IMR-90 (cell line): ENCODE results near the gene DNTTIP2. TPM values are rescaled to one million over a fixed set of nuclear protein-coding genes. Genes with fewer than 3 reads are reported as not detected.

Source experiments
- ATAC-seq: fragments of 200-7000 bp; cut with Tn5 transposase; 2 replicates; pipeline ENCODE4 v1.9.1; 2020; ENCODE audit warnings: low read depth, mild to moderate bottlenecking, moderate library complexity
- BruUV-seq: library from RNA; stranded (reverse); fragments of 400-500 nt; replicated peaks from 2 replicates; lab custom pipeline; 2021; lab: Mats Ljungman, UMichigan
- CTCF ChIA-PET: fragments of 300-600 bp; formaldehyde crosslinking; extraction: SDS; loops from one replicate; lab custom pipeline; 2021; ENCODE audit warnings: antibody characterized with exemption; lab: Yijun Ruan, JAX
- POLR2A ChIA-PET: fragments of 300-600 bp; sonication (Branson Sonifier 250); formaldehyde crosslinking; loops from one replicate; lab custom pipeline; 2022; ENCODE audit warnings: antibody characterized with exemption; ENCODE audit not compliant: unreplicated experiment; lab: Charles Lee
- DNase-seq: peaks from one replicate; pipeline ENCODE4 v3.0.0; 2013
- H2AFZ ChIP-seq: replicated peaks from 2 replicates; pipeline ENCODE3; 2013; ENCODE audit warnings: low read length, mild to moderate bottlenecking; ENCODE audit not compliant: poor library complexity
- H2AK5ac ChIP-seq: 2 replicates; pipeline ENCODE4 v1.6.1; 2013; ENCODE audit warnings: low read depth, low read length, inconsistent platforms
- H2AK9ac ChIP-seq: replicated peaks from 2 replicates; pipeline ENCODE3; 2013; ENCODE audit warnings: mild to moderate bottlenecking, low read depth, low read length, moderate library complexity; ENCODE audit not compliant: poor library complexity
- H2BK120ac ChIP-seq: 2 replicates; pipeline ENCODE4 v1.6.1; 2013; ENCODE audit warnings: low read depth, low read length, inconsistent platforms
- H2BK15ac ChIP-seq: 3 replicates; pipeline ENCODE4 v1.6.1; 2013; ENCODE audit warnings: low read depth, low read length, inconsistent platforms
- H2BK20ac ChIP-seq: 2 replicates; pipeline ENCODE4 v1.6.1; 2013; ENCODE audit warnings: low read depth, mild to moderate bottlenecking, inconsistent platforms, low read length, moderate library complexity
- H2BK5ac ChIP-seq: 2 replicates; pipeline ENCODE4 v1.6.1; 2013; ENCODE audit warnings: mild to moderate bottlenecking, low read depth, low read length, inconsistent platforms; ENCODE audit not compliant: poor library complexity, severe bottlenecking
- H3K14ac ChIP-seq: replicated peaks from 2 replicates; pipeline ENCODE4 v1.6.1; 2013; ENCODE audit warnings: low read depth, low read length, inconsistent platforms
- H3K18ac ChIP-seq: 2 replicates; pipeline ENCODE4 v1.6.1; 2013; ENCODE audit warnings: low read depth, low read length, control low read depth
- H3K23ac ChIP-seq: 2 replicates; pipeline ENCODE4 v1.6.1; 2013; ENCODE audit warnings: low read depth, low read length, inconsistent platforms
- H3K27ac ChIP-seq: 2 replicates; pipeline ENCODE4 v1.5.1; 2013; ENCODE audit warnings: mild to moderate bottlenecking, control low read depth, low read length; ENCODE audit not compliant: insufficient read depth
- H3K27me3 ChIP-seq: 2 replicates; pipeline ENCODE4 v1.6.1; 2013; ENCODE audit warnings: low read length; ENCODE audit not compliant: control insufficient read depth, insufficient read depth
- H3K36me3 ChIP-seq: 2 replicates; pipeline ENCODE4 v1.6.1; 2013; ENCODE audit warnings: low read length, mixed read lengths; ENCODE audit not compliant: control insufficient read depth, insufficient read depth
- H3K4ac ChIP-seq: 2 replicates; pipeline ENCODE4 v1.6.1; 2013; ENCODE audit warnings: low read depth, low read length, inconsistent platforms
- H3K4me1 ChIP-seq: 2 replicates; pipeline ENCODE4 v1.6.1; 2013; ENCODE audit warnings: low read length, mixed read lengths; ENCODE audit not compliant: control insufficient read depth, insufficient read depth
- H3K4me2 ChIP-seq: 2 replicates; pipeline ENCODE4 v1.6.1; 2013; ENCODE audit warnings: low read depth, mild to moderate bottlenecking, control low read depth, low read length, moderate library complexity
- H3K4me3 ChIP-seq: 2 replicates; pipeline ENCODE4 v1.5.1; 2013; ENCODE audit warnings: low read depth, mild to moderate bottlenecking, control low read depth, low read length, moderate library complexity; ENCODE audit not compliant: insufficient read depth
- H3K56ac ChIP-seq: 2 replicates; pipeline ENCODE4 v1.6.1; 2013; ENCODE audit warnings: low read length, inconsistent platforms; ENCODE audit not compliant: insufficient read depth; ENCODE audit errors: extremely low read depth
- H3K79me1 ChIP-seq, 2 experiments: 2 replicates each; pipeline ENCODE4 v1.6.1; 2013; ENCODE audit warnings: low read length in 2 of 2, inconsistent platforms in 1 of 2, low read depth in 1 of 2
- H3K9ac ChIP-seq: 2 replicates; pipeline ENCODE4 v1.6.1; 2013; ENCODE audit warnings: low read depth, low read length, control low read depth
- H3K9me1 ChIP-seq: 2 replicates; pipeline ENCODE4 v1.6.1; 2013; ENCODE audit warnings: low read length, inconsistent platforms; ENCODE audit not compliant: insufficient read depth
- H3K9me3 ChIP-seq: 2 replicates; pipeline ENCODE4 v1.6.1; 2013; ENCODE audit warnings: low read length; ENCODE audit not compliant: control insufficient read depth, insufficient read depth
- H4K20me1 ChIP-seq: 2 replicates; pipeline ENCODE4 v1.6.1; 2013; ENCODE audit warnings: low read length, inconsistent platforms; ENCODE audit not compliant: insufficient read depth
- H4K5ac ChIP-seq: 2 replicates; pipeline ENCODE4 v1.6.1; 2013; ENCODE audit warnings: mild to moderate bottlenecking, low read depth, low read length, control low read depth
- H4K8ac ChIP-seq, 2 experiments: 2 replicates each; pipeline ENCODE4 v1.6.1; 2013; ENCODE audit warnings: low read depth in 2 of 2, low read length in 2 of 2, control low read depth in 1 of 2, inconsistent platforms in 1 of 2
- H4K91ac ChIP-seq: 2 replicates; pipeline ENCODE4 v1.6.1; 2013; ENCODE audit warnings: low read depth, low read length, inconsistent platforms; ENCODE audit not compliant: insufficient read depth
- CEBPB ChIP-seq: IDR thresholded peaks from 2 replicates; pipeline ENCODE4 v1.6.1; 2012; ENCODE audit warnings: low read depth, low read length, improper control_type of control experiment
- FOS ChIP-seq: fragments of 150-350 bp; IDR thresholded peaks from 2 replicates; pipeline ENCODE4 v1.6.1; 2016; ENCODE audit warnings: low read depth, low read length
- MAFK ChIP-seq: IDR thresholded peaks from 2 replicates; pipeline ENCODE4 v1.6.1; 2012; ENCODE audit warnings: low read depth, low read length, improper control_type of control experiment
- MAZ ChIP-seq: IDR thresholded peaks from 2 replicates; pipeline ENCODE4 v1.6.1; 2012; ENCODE audit warnings: low read depth, mild to moderate bottlenecking, low read length, improper control_type of control experiment, moderate library complexity, borderline replicate concordance
- NFE2L2 ChIP-seq: fragments of 150-350 bp; IDR thresholded peaks from 2 replicates; pipeline ENCODE4 v1.6.1; 2016; ENCODE audit warnings: low read depth, mild to moderate bottlenecking, low read length
- POLR2A ChIP-seq: IDR thresholded peaks from 2 replicates; pipeline ENCODE4 v1.6.1; 2012; ENCODE audit warnings: mild to moderate bottlenecking, low read depth, low read length
- RAD21 ChIP-seq: IDR thresholded peaks from 2 replicates; pipeline ENCODE4 v1.6.1; 2012; ENCODE audit warnings: low read length, improper control_type of control experiment
- RCOR1 ChIP-seq: IDR thresholded peaks from 2 replicates; pipeline ENCODE4 v1.6.1; 2012; ENCODE audit warnings: mild to moderate bottlenecking, low read length, improper control_type of control experiment; ENCODE audit not compliant: insufficient replicate concordance
- RFX5 ChIP-seq: IDR thresholded peaks from 2 replicates; pipeline ENCODE4 v1.8.0; 2012; ENCODE audit warnings: low read depth, mild to moderate bottlenecking, low read length, moderate library complexity
- WGBS, 2 experiments: methylation state at CpG; one replicate each; pipeline versions ENCODE4 v1.1.5 to v1.1.7; 2013; ENCODE audit warnings: missing lambda C conversion rate in 2 of 2; ENCODE audit not compliant: insufficient read length in 1 of 2; ENCODE audit errors: extremely low coverage in 2 of 2; 5-methylcytosine and 5-hydroxymethylcytosine counted together
- dilution Hi-C: fragments of 300-500 bp; cut with HindIII; formaldehyde crosslinking; loops from one replicate; pipeline ENCODE4 v1.14.3; 2018; ENCODE audit warnings: low sequenced_read_pairs; ENCODE audit not compliant: unreplicated experiment
- in situ Hi-C: fragments of 300-500 bp; cut with MboI; formaldehyde crosslinking; loops from 3 replicates; pipeline ENCODE4 v1.14.3; 2019; ENCODE audit warnings: low sequenced_read_pairs, inconsistent platforms, mixed read lengths
- intact Hi-C: fragments of 100-400 bp; cut with micrococcal nuclease; formaldehyde crosslinking; loops from 2 replicates; pipeline ENCODE4 v1.10.0; 2022
- polyA plus RNA-seq, 3 experiments: library from polyadenylated mRNA; depleted of rRNA; stranded (reverse); fragments of >200 nt; gene quantifications; 2 replicates each; pipeline ENCODE4 v1.2.3, GENCODE V29; 2012; ENCODE audit warnings: low replicate concordance in 1 of 3
- total RNA-seq: library from RNA; depleted of rRNA; stranded (reverse); fragments of >200 nt; gene quantifications from 2 replicates; pipeline ENCODE4 v1.2.3, GENCODE V29; 2012
- TF ChIP-seq, protein P1 (sequence below): fragments of 150-350 bp; IDR thresholded peaks from 2 replicates; pipeline ENCODE4 v1.6.1; 2016; ENCODE audit warnings: low read depth, mild to moderate bottlenecking, low read length, moderate library complexity, borderline replicate concordance
- TF ChIP-seq, protein P2 (sequence below): conservative IDR thresholded peaks from 2 replicates; pipeline ENCODE4 v1.5.1; 2012; ENCODE audit warnings: mild to moderate bottlenecking, low read depth, low read length, improper control_type of control experiment

The DNTTIP2 gene
- total and polyA plus RNA-seq, 2 of the 4 experiments (the other 2 are of a cell fraction) = 14.2 to 24.4 TPM

DNA sequence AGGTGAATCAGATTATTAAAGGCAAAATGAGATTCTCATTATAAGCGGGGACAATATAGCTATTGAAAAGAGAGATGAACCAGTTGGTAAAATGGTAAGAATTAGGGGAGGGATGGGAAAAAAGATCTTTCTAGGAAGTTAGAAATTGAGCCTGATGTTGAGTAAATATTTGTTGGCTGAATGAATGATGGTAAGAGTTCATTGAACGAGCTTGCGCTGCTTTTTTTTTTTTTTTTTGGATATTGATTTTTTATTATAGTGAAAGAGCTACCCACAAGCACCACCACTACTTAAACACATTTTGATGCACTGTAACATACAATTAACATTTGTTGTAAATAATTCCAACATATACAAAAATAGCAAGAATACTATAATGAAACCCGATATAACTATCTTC, 31.3 kb upstream of the DNTTIP2 start:
- H3K4me1 ChIP-seq = peaks cover 2% of the 10 kb centered on the region; the same call in 1 of the 2 replicates
- no peaks in the 10 kb centered on the region for H3K27me3 ChIP-seq
- H3K79me1 ChIP-seq = peaks cover 3 to 31% of the 10 kb centered on the region in 2 experiments; a peak in 2 of 4 replicates
- intact Hi-C loops = no loop called here
- H2BK20ac ChIP-seq = no peak overlapping the region
- H4K20me1 ChIP-seq = peaks cover 31% of the 10 kb centered on the region; the same call in 1 of the 2 replicates
- H3K4me3 ChIP-seq = no peak overlapping the region
- no peak overlapping the region for H4K8ac ChIP-seq
- WGBS, 2 experiments = no CpG with 5 or more reads among the region's 4 CpGs
- H3K9me1 ChIP-seq = no peaks in the 10 kb centered on the region; the same call in 1 of the 2 replicates
- no peak overlapping the region for H3K18ac ChIP-seq
- H3K4ac ChIP-seq = no peak overlapping the region
- dilution Hi-C loops = no loop called here
- no peak overlapping the region for H3K14ac ChIP-seq
- H3K56ac ChIP-seq = no peak overlapping the region
- H2AK5ac ChIP-seq = no peak overlapping the region
- BruUV-seq = no TSS peak
- H2BK120ac ChIP-seq = no peak overlapping the region
- ChIA-PET CTCF (interaction anchor here (0.6 to 1.8 kb wide), 8 partner anchors 13 to 513 kb away, joined by 3 to 7 read pairs (median 4); no protein-coding TSS in a partner anchor), POLR2A (no interaction called here)
- H2BK5ac ChIP-seq = no peak overlapping the region
- no peak overlapping the region for H3K23ac ChIP-seq
- ATAC-seq (no peak), DNase-seq (no peak)
- H2AK9ac ChIP-seq = no peak overlapping the region
- no peak overlapping the region for H2AFZ ChIP-seq
- in situ Hi-C loops = no loop called here
- TF ChIP-seq RFX5 = no peak
- no peak for TF ChIP-seq MAFK
- TF ChIP-seq POLR2A = no peak
- TF ChIP-seq RCOR1 = no peak
- TF ChIP-seq MAZ = no peak
- TF ChIP-seq, protein P1, sequence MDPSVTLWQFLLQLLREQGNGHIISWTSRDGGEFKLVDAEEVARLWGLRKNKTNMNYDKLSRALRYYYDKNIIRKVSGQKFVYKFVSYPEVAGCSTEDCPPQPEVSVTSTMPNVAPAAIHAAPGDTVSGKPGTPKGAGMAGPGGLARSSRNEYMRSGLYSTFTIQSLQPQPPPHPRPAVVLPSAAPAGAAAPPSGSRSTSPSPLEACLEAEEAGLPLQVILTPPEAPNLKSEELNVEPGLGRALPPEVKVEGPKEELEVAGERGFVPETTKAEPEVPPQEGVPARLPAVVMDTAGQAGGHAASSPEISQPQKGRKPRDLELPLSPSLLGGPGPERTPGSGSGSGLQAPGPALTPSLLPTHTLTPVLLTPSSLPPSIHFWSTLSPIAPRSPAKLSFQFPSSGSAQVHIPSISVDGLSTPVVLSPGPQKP = no peak
- TF ChIP-seq RAD21 = no peak
- TF ChIP-seq, protein P2, sequence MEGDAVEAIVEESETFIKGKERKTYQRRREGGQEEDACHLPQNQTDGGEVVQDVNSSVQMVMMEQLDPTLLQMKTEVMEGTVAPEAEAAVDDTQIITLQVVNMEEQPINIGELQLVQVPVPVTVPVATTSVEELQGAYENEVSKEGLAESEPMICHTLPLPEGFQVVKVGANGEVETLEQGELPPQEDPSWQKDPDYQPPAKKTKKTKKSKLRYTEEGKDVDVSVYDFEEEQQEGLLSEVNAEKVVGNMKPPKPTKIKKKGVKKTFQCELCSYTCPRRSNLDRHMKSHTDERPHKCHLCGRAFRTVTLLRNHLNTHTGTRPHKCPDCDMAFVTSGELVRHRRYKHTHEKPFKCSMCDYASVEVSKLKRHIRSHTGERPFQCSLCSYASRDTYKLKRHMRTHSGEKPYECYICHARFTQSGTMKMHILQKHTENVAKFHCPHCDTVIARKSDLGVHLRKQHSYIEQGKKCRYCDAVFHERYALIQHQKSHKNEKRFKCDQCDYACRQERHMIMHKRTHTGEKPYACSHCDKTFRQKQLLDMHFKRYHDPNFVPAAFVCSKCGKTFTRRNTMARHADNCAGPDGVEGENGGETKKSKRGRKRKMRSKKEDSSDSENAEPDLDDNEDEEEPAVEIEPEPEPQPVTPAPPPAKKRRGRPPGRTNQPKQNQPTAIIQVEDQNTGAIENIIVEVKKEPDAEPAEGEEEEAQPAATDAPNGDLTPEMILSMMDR = no peak
- TF ChIP-seq CEBPB = no peak
- TF ChIP-seq FOS = no peak
- TF ChIP-seq NFE2L2 = no peak
- no peaks in the 10 kb centered on the region for H3K36me3 ChIP-seq
- H2BK15ac ChIP-seq = no peak overlapping the region
- no peak overlapping the region for H4K5ac ChIP-seq
- H3K9me3 ChIP-seq = no peaks in the 10 kb centered on the region
- no peak overlapping the region for H4K91ac ChIP-seq
- no peak overlapping the region for H3K27ac ChIP-seq
- no peak overlapping the region for H3K9ac ChIP-seq
- no peak overlapping the region for H3K4me2 ChIP-seq
